KOPT-K1 (cell line): Measurements from ENCODE around the gene FAM217B.
"Not testable (repeated sequence)": the region's sequence is repeated elsewhere in the genome, so short reads cannot be mapped to it uniquely, and the experiment has no call there.

Experiments used
- H3K27ac ChIP-seq: fragments of 200-600 bp; sonication (generic); 2 replicates; pipeline ENCODE4 v1.5.1; 2016; ENCODE audit warnings: antibody characterized with exemption, mild to moderate bottlenecking, low read depth, low read length; ENCODE audit not compliant: poor library complexity, severe bottlenecking
- H3K36me3 ChIP-seq: fragments of 200-600 bp; sonication (generic); 2 replicates; pipeline ENCODE4 v1.5.1; 2017; ENCODE audit warnings: antibody characterized with exemption, mild to moderate bottlenecking, low read length, moderate library complexity; ENCODE audit not compliant: insufficient read depth
- H3K9me3 ChIP-seq: fragments of 200-600 bp; sonication (generic); 2 replicates; pipeline ENCODE4 v1.5.1; 2017; ENCODE audit warnings: antibody characterized with exemption, low read length, mild to moderate bottlenecking; ENCODE audit not compliant: insufficient read depth, poor library complexity, severe bottlenecking

FAM217B gene

GRCh38 chr20:59948212-59948611, 8.0 kb downstream of the FAM217B start:
- H3K36me3 ChIP-seq = peaks cover 46% of the 10 kb centered on the region
- H3K27ac ChIP-seq = peak overlapping the region; percentile 62
- H3K9me3 ChIP-seq = no peaks in the 10 kb centered on the region

- H3K27ac ChIP-seq = peak overlapping the region; percentile 62
- H3K9me3 ChIP-seq = no peaks in the 10 kb centered on the region
- peaks cover 38% of the 10 kb centered on the region for H3K36me3 ChIP-seq
Measured at GRCh38 chr20:59948828-59949720, 8.9 kb downstream of the FAM217B start.

- Histone ChIP-seq H3K9me3 (no peaks in the 10 kb centered on the region), H3K36me3 (peaks cover 29% of the 10 kb centered on the region), H3K27ac (no peak overlapping the region)
Measured at GRCh38 chr20:59949911-59950310, 9.7 kb downstream of the FAM217B start.

- Histone ChIP-seq H3K36me3 (peaks cover 10% of the 10 kb centered on the region; the same call in 1 of the 2 replicates), H3K27ac (no peak overlapping the region), H3K9me3 (no peaks in the 10 kb centered on the region)
Measured at GRCh38 chr20:59954718-59955117, 14.5 kb downstream of the FAM217B start.

- peaks cover 5% of the 10 kb centered on the region; the same call in 1 of the 2 replicates for H3K36me3 ChIP-seq
- no peaks in the 10 kb centered on the region for H3K9me3 ChIP-seq
- H3K27ac ChIP-seq = no peak overlapping the region
Measured at GRCh38 chr20:59955131-59955796, 15.1 kb downstream of the FAM217B start.

- not testable (repeated sequence) for H3K27ac ChIP-seq, H3K36me3 ChIP-seq, H3K9me3 ChIP-seq
Measured at GRCh38 chr20:59957568-59957967, 17.4 kb downstream of the FAM217B start.

- no peaks in the 10 kb centered on the region for H3K36me3 ChIP-seq
- no peaks in the 10 kb centered on the region for H3K9me3 ChIP-seq
- H3K27ac ChIP-seq = no peak within 1 kb of the TSS
Measured at GRCh38 chr20:59958123-59958522, 17.9 kb downstream of the FAM217B start, which contains the start of gene CDH26. CDH26 (plus strand) TSS chr20:59958423; CDS start chr20:59958727, 304 bp downstream.

GRCh38 chr20:59958626-59959025, 18.4 kb downstream of the FAM217B start:
- no peaks in the 10 kb centered on the region for H3K9me3 ChIP-seq
- H3K27ac ChIP-seq = no peak overlapping the region
- H3K36me3 ChIP-seq = no peaks in the 10 kb centered on the region

GRCh38 chr20:59961423-59961822, 21.2 kb downstream of the FAM217B start:
- no peak overlapping the region for H3K27ac ChIP-seq
- no peaks in the 10 kb centered on the region for H3K36me3 ChIP-seq
- no peaks in the 10 kb centered on the region for H3K9me3 ChIP-seq

- no peak overlapping the region for H3K27ac ChIP-seq
- H3K36me3 ChIP-seq = no peaks in the 10 kb centered on the region
- H3K9me3 ChIP-seq = no peaks in the 10 kb centered on the region
Measured at GRCh38 chr20:59962155-59962554, 22.0 kb downstream of the FAM217B start.

- H3K27ac ChIP-seq = no peak overlapping the region
- no peaks in the 10 kb centered on the region for H3K9me3 ChIP-seq
- H3K36me3 ChIP-seq = no peaks in the 10 kb centered on the region
Measured at GRCh38 chr20:59966428-59966827, 26.2 kb downstream of the FAM217B start.

- Histone ChIP-seq H3K27ac (no peak overlapping the region), H3K9me3 (no peaks in the 10 kb centered on the region), H3K36me3 (no peaks in the 10 kb centered on the region)
Measured at GRCh38 chr20:59971428-59971827, 31.2 kb downstream of the FAM217B start.

GRCh38 chr20:59972037-59972801, 32.0 kb downstream of the FAM217B start:
- Histone ChIP-seq H3K36me3 (no peaks in the 10 kb centered on the region), H3K9me3 (no peaks in the 10 kb centered on the region), H3K27ac (no peak overlapping the region)

- no peaks in the 10 kb centered on the region for H3K36me3 ChIP-seq
- H3K27ac ChIP-seq = no peak overlapping the region
- no peaks in the 10 kb centered on the region for H3K9me3 ChIP-seq
Measured at GRCh38 chr20:59976156-59976782, 36.1 kb downstream of the FAM217B start.
